Endothelial cell of umbilical vein (primary cell): Measurements from ENCODE around the gene ADGRG4. TPM values are rescaled to one million over a fixed set of nuclear protein-coding genes. Genes with fewer than 3 reads are reported as not detected.

Experiments
- BruUV-seq: library from RNA; stranded (reverse); fragments of 400-500 nt; replicated peaks from 2 replicates; lab custom pipeline; 2021; lab: Mats Ljungman, UMichigan
- CTCF ChIA-PET: fragments of 300-600, 350-600 bp; sonication (Branson Sonifier 250); formaldehyde crosslinking; loops from one replicate; lab custom pipeline; 2021; ENCODE audit warnings: antibody characterized with exemption, inconsistent platforms; lab: Charles Lee
- POLR2A ChIA-PET: fragments of 300-600, 350-600 bp; sonication (Branson Sonifier 250); formaldehyde crosslinking; loops from one replicate; lab custom pipeline; 2021; ENCODE audit warnings: antibody characterized with exemption, inconsistent platforms; lab: Charles Lee
- DNase-seq: peaks from one replicate; pipeline ENCODE4 v3.0.0-alpha.2; 2011; ENCODE audit warnings: low read depth, low spot score
- FAIRE-seq: peaks from 2 replicates; lab custom pipeline; 2011; peaks lifted over from hg19 to GRCh38; lab: Jason Lieb, UNC
- H2AFZ ChIP-seq: 2 replicates; pipeline ENCODE4 v1.6.0; 2012; ENCODE audit warnings: low read depth, low read length, control low read depth, inconsistent platforms
- H3K27ac ChIP-seq: 2 replicates; pipeline ENCODE4 v1.5.1; 2011; ENCODE audit warnings: low read depth, mild to moderate bottlenecking, control low read depth, low read length, moderate library complexity; ENCODE audit not compliant: insufficient read depth
- H3K27me3 ChIP-seq, 2 experiments: 2 replicates each; pipeline versions ENCODE4 v1.6.0 to v1.6.1; 2011; ENCODE audit warnings: low read length in 2 of 2, mixed read lengths in 1 of 2; ENCODE audit not compliant: control insufficient read depth in 2 of 2, insufficient read depth in 2 of 2
- H3K36me3 ChIP-seq, 2 experiments: 2 replicates in 1 of 2; 3 replicates in 1 of 2; pipeline ENCODE4 v1.5.1; 2011; ENCODE audit warnings: low read length in 2 of 2, mild to moderate bottlenecking in 1 of 2, moderate library complexity in 1 of 2; ENCODE audit not compliant: control insufficient read depth in 2 of 2, insufficient read depth in 2 of 2; ENCODE audit errors: extremely low read depth in 1 of 2
- H3K4me1 ChIP-seq: 3 replicates; pipeline ENCODE4 v1.5.1; 2011; ENCODE audit warnings: mild to moderate bottlenecking, low read length; ENCODE audit not compliant: control insufficient read depth, insufficient read depth; ENCODE audit errors: extremely low read depth
- H3K4me2 ChIP-seq: 2 replicates; pipeline ENCODE4 v1.6.1; 2011; ENCODE audit warnings: low read length, control low read depth, mixed read lengths; ENCODE audit not compliant: insufficient read depth
- H3K4me3 ChIP-seq, 3 experiments: fragments of 200-600 bp in 1 of 3; sonication (generic), shearing (Covaris generic) in 1 of 3; replicated peaks in 1 of 3; 2 replicates each; pipeline ENCODE4 v1.5.1; 2011 to 2016; ENCODE audit warnings: control low read depth in 3 of 3, low read length in 3 of 3, mild to moderate bottlenecking in 2 of 3, inconsistent platforms in 1 of 3, low read depth in 1 of 3, moderate library complexity in 1 of 3; ENCODE audit not compliant: insufficient read depth in 1 of 3
- H3K79me2 ChIP-seq: 2 replicates; pipeline ENCODE4 v1.6.0; 2012; ENCODE audit warnings: low read length, inconsistent platforms; ENCODE audit not compliant: control insufficient read depth, insufficient read depth
- H3K9ac ChIP-seq: replicated peaks from 2 replicates; pipeline ENCODE3; 2011; ENCODE audit warnings: low read length, control low read depth; ENCODE audit not compliant: insufficient read depth; ENCODE audit errors: extremely low read depth
- H3K9me1 ChIP-seq: replicated peaks from 3 replicates; pipeline ENCODE4 v1.6.0; 2011; ENCODE audit warnings: mild to moderate bottlenecking, low read length; ENCODE audit not compliant: control insufficient read depth, insufficient read depth; ENCODE audit errors: extremely low read depth
- H3K9me3 ChIP-seq: replicated peaks from 2 replicates; pipeline ENCODE4 v1.5.1; 2012; ENCODE audit warnings: low read length, inconsistent platforms; ENCODE audit not compliant: control insufficient read depth, insufficient read depth
- H4K20me1 ChIP-seq: replicated peaks from 2 replicates; pipeline ENCODE3; 2011; ENCODE audit warnings: mild to moderate bottlenecking, low read length; ENCODE audit not compliant: control insufficient read depth, insufficient read depth; ENCODE audit errors: extremely low read depth
- CTCF ChIP-seq, 2 donors: IDR thresholded peaks; 1 replicate in 1 of 2; 2 replicates in 1 of 2; pipeline ENCODE4 v1.5.1; 2011; ENCODE audit warnings: low read length in 2 of 2, mild to moderate bottlenecking in 2 of 2, moderate library complexity in 2 of 2, control low read depth in 1 of 2, inconsistent platforms in 1 of 2, low read depth in 1 of 2; ENCODE audit not compliant: insufficient read depth in 1 of 2; ENCODE audit errors: extremely low read depth in 1 of 2
- EZH2 ChIP-seq: IDR thresholded peaks from 2 replicates; pipeline ENCODE4 v1.6.1; 2012; ENCODE audit warnings: borderline replicate concordance, low read depth, mild to moderate bottlenecking, moderate library complexity, low read length, inconsistent platforms; ENCODE audit not compliant: severe bottlenecking
- FOS ChIP-seq: IDR thresholded peaks from 2 replicates; pipeline ENCODE4 v1.6.1; 2011; ENCODE audit warnings: mild to moderate bottlenecking, low read length, moderate library complexity, borderline replicate concordance; ENCODE audit not compliant: insufficient read depth
- GATA2 ChIP-seq: IDR thresholded peaks from 2 replicates; pipeline ENCODE4 v1.7.0; 2011; ENCODE audit warnings: low read depth, mild to moderate bottlenecking, moderate library complexity, mixed read lengths, low read length; ENCODE audit not compliant: insufficient read length, insufficient read depth
- JUN ChIP-seq: IDR thresholded peaks from 2 replicates; pipeline ENCODE4 v1.6.1; 2011; ENCODE audit warnings: borderline replicate concordance, low read depth; ENCODE audit not compliant: insufficient read length, insufficient read depth
- MAX ChIP-seq: IDR thresholded peaks from 2 replicates; pipeline ENCODE4 v1.6.1; 2011; ENCODE audit not compliant: insufficient read depth, insufficient read length
- MYC ChIP-seq: IDR thresholded peaks from one replicate; pipeline ENCODE4 v1.6.1; 2011; ENCODE audit warnings: mild to moderate bottlenecking, low read depth, low read length
- POLR2A ChIP-seq: IDR thresholded peaks from 2 replicates; pipeline ENCODE4 v1.6.1; 2012; ENCODE audit warnings: low read depth, mild to moderate bottlenecking, control low read depth, low read length
- POLR2AphosphoS5 ChIP-seq: IDR thresholded peaks from 2 replicates; pipeline ENCODE4 v1.6.1; 2012; ENCODE audit warnings: low read depth, mild to moderate bottlenecking, control low read depth, low read length, moderate library complexity; ENCODE audit not compliant: insufficient read depth
- dilution Hi-C: fragments of 300-500 bp; cut with MboI; formaldehyde crosslinking; loops from one replicate; pipeline ENCODE4 v1.15.0; 2019; ENCODE audit warnings: low sequenced_read_pairs; ENCODE audit not compliant: extremely low pct_ligation_motif_present
- intact Hi-C: fragments of 100-400 bp; cut with micrococcal nuclease; formaldehyde crosslinking; loops from one replicate; pipeline ENCODE4 v1.10.0; 2022
- polyA plus RNA-seq, 4 experiments: library from polyadenylated mRNA; depleted of rRNA in 3 of 4; stranded (reverse) in 3 of 4; unstranded in 1 of 4; fragments of >200 nt; gene quantifications; 2 replicates each; pipeline versions ENCODE4 v1.2.1 to v1.2.3, GENCODE V29; 2011 to 2012; ENCODE audit warnings: missing spikeins in 1 of 4
- total RNA-seq: library from RNA; stranded (reverse); gene quantifications from 2 replicates; pipeline ENCODE4 v1.2.3, GENCODE V29; 2021

The ADGRG4 gene
- total and polyA plus RNA-seq, 2 donors (not counting 3 experiments of a cell fraction or from before 2014, with no cell fraction given) = 0.04 to 0.08 TPM

GRCh38 chrX:136387951-136388502, 87.3 kb downstream of the ADGRG4 start:
- H3K4me3 ChIP-seq = no peak overlapping the region
- intact Hi-C loops (no loop called here), dilution Hi-C loops (no loop called here)
- H3K27ac ChIP-seq = no peak overlapping the region
- TF ChIP-seq POLR2A = no peak
- no peak for TF ChIP-seq MYC
- no peak for TF ChIP-seq CTCF (IDR thresholded peaks at IDR 0.05; ENCODE audit: extremely low read depth in 1 of 2, insufficient read depth in 1 of 2, low read depth in 1 of 2, low read length in 2 of 2)
- TF ChIP-seq FOS = no peak
- no peak for TF ChIP-seq GATA2
- no peak for TF ChIP-seq POLR2AphosphoS5
- TF ChIP-seq EZH2 = no peak
- TF ChIP-seq JUN = no peak
- TF ChIP-seq MAX = no peak
- no peaks in the 10 kb centered on the region for H3K9me1 ChIP-seq
- no peaks in the 10 kb centered on the region for H3K9me3 ChIP-seq
- no peak overlapping the region for H3K9ac ChIP-seq
- FAIRE-seq (no peak), DNase-seq (no peak)
- CTCF ChIA-PET = no interaction called here
- no peak overlapping the region for H2AFZ ChIP-seq
- POLR2A ChIA-PET = no interaction called here
- no TSS peak for BruUV-seq
- no peaks in the 10 kb centered on the region for H3K79me2 ChIP-seq
- H3K36me3 ChIP-seq = no peaks in the 10 kb centered on the region
- H3K4me2 ChIP-seq = no peak overlapping the region
- no peaks in the 10 kb centered on the region for H3K4me1 ChIP-seq
- H3K27me3 ChIP-seq = no peaks in the 10 kb centered on the region
- H4K20me1 ChIP-seq = no peaks in the 10 kb centered on the region
